Daoy (cell line): ENCODE data around the gene VPS51. TPM values are rescaled to one million over a fixed set of nuclear protein-coding genes. Genes with fewer than 3 reads are reported as not detected.

Experiments
- total RNA-seq: library from RNA; depleted of rRNA; stranded (reverse); fragments of >200 nt; shearing (Covaris generic); gene quantifications from 2 replicates; pipeline ENCODE4 v1.2.3, GENCODE V29; 2014; rRNA removed

Gene VPS51
- total RNA-seq, 1 experiment from 2014 or later, result 333 TPM

Other genes with a start within 250 kb of the VPS51 start
- 27.0 and 35.6 TPM in 2 replicates for gene EHD1, start 217.6 kb upstream of the VPS51 start, total RNA-seq
- 8.2 and 11.1 TPM in 2 replicates for gene ATG2A, start 179.0 kb upstream of the VPS51 start, total RNA-seq
- gene PPP2R5B, start 171.5 kb upstream of the VPS51 start, total RNA-seq, result 7.8 and 8.5 TPM in 2 replicates
- gene GPHA2, start 160.3 kb upstream of the VPS51 start, total RNA-seq, result not detected in 2 replicates
- gene MAJIN, start 124.1 kb upstream of the VPS51 start, total RNA-seq, result not detected in 2 replicates
- 0.51 TPM in 1 of 2 replicates, not detected in the other for gene BATF2, start 99.2 kb upstream of the VPS51 start, total RNA-seq
- 83.4 and 194 TPM in 2 replicates for gene ARL2, start 82.1 kb upstream of the VPS51 start, total RNA-seq
- gene SNX15, start 68.8 kb upstream of the VPS51 start, total RNA-seq, result 15.8 and 17.9 TPM in 2 replicates
- 10.8 and 17.0 TPM in 2 replicates for gene SAC3D1, start 55.0 kb upstream of the VPS51 start, total RNA-seq
- not detected in 2 replicates for gene NAALADL1, start 37.7 kb upstream of the VPS51 start, total RNA-seq
- gene CDCA5, start 12.2 kb upstream of the VPS51 start, total RNA-seq, result 75.2 and 77.1 TPM in 2 replicates
- gene ZFPL1, start 12.0 kb upstream of the VPS51 start, total RNA-seq, result 36.6 and 52.9 TPM in 2 replicates
- gene TM7SF2, start 15.7 kb downstream of the VPS51 start, total RNA-seq, result 3.2 and 4.0 TPM in 2 replicates
- gene ZNHIT2, start 21.5 kb downstream of the VPS51 start, total RNA-seq, result 18.2 and 36.9 TPM in 2 replicates
- gene FAU, start 25.9 kb downstream of the VPS51 start, total RNA-seq, result 578 and 654 TPM in 2 replicates
- gene MRPL49, start 26.1 kb downstream of the VPS51 start, total RNA-seq, result 63.2 and 68.2 TPM in 2 replicates
- 8.8 and 11.5 TPM in 2 replicates for gene SYVN1, start 38.3 kb downstream of the VPS51 start, total RNA-seq
- gene SPDYC, start 74.0 kb downstream of the VPS51 start, total RNA-seq, result not detected in 2 replicates
- 30.1 and 30.7 TPM in 2 replicates for gene CAPN1, start 85.7 kb downstream of the VPS51 start, total RNA-seq
- 26.5 and 31.2 TPM in 2 replicates for gene POLA2, start 165.7 kb downstream of the VPS51 start, total RNA-seq
- gene CDC42EP2, start 218.7 kb downstream of the VPS51 start, total RNA-seq, result 2.8 and 2.9 TPM in 2 replicates
- gene DPF2, start 237.6 kb downstream of the VPS51 start, total RNA-seq, result 47.7 and 47.8 TPM in 2 replicates